ENCODE results near the gene TMEM119. TPM values are rescaled to one million over a fixed set of nuclear protein-coding genes. Genes with fewer than 3 reads are reported as not detected.

The TMEM119 gene
- polyA plus RNA-seq, 1 donor: 14.6 TPM

GRCh38 chr12:108572166-108572790, 25.6 kb downstream of the TMEM119 start:
- Histone ChIP-seq H3K4me1 (ENCODE audit: control insufficient read depth, insufficient read depth, low read length) (no peaks in the 10 kb centered on the region), H3K27me3 (ENCODE audit: control insufficient read depth, insufficient read depth, low read length) (no peaks in the 10 kb centered on the region), H3K27ac (ENCODE audit: low read length) (no peak overlapping the region), H3K9me3 (ENCODE audit: control insufficient read depth, low read depth, low read length) (no peaks in the 10 kb centered on the region), H3K4me3 (ENCODE audit: low read length) (no peak overlapping the region), H3K36me3 (ENCODE audit: control insufficient read depth, insufficient read depth, low read length) (peaks cover 18% of the 10 kb centered on the region)
- WGBS (ENCODE audit: insufficient coverage, low lambda C conversion rate): no CpG with 5 or more reads among the region's 8 CpGs
- DNase-seq: no peak

- no peaks in the 10 kb centered on the region for H3K4me1 ChIP-seq (ENCODE audit: control insufficient read depth, insufficient read depth, low read length)
- WGBS (ENCODE audit: insufficient coverage, low lambda C conversion rate): no CpG with 5 or more reads among the region's 8 CpGs
- H3K9me3 ChIP-seq (ENCODE audit: control insufficient read depth, low read depth, low read length): no peaks in the 10 kb centered on the region
- DNase-seq: no peak
- H3K4me3 ChIP-seq (ENCODE audit: low read length): no peak overlapping the region
- no peaks in the 10 kb centered on the region for H3K27me3 ChIP-seq (ENCODE audit: control insufficient read depth, insufficient read depth, low read length)
- peaks cover 24% of the 10 kb centered on the region for H3K36me3 ChIP-seq (ENCODE audit: control insufficient read depth, insufficient read depth, low read length)
- no peak overlapping the region for H3K27ac ChIP-seq (ENCODE audit: low read length)
Measured at GRCh38 chr12:108571609-108572165, 26.2 kb downstream of the TMEM119 start.

- H3K27ac ChIP-seq (ENCODE audit: low read length): no peak overlapping the region
- no CpG with 5 or more reads among the region's 3 CpGs for WGBS (ENCODE audit: insufficient coverage, low lambda C conversion rate)
- no peak overlapping the region for H3K4me3 ChIP-seq (ENCODE audit: low read length)
- no peaks in the 10 kb centered on the region for H3K27me3 ChIP-seq (ENCODE audit: control insufficient read depth, insufficient read depth, low read length)
- no peaks in the 10 kb centered on the region for H3K4me1 ChIP-seq (ENCODE audit: control insufficient read depth, insufficient read depth, low read length)
- DNase-seq: no peak
- no peaks in the 10 kb centered on the region for H3K9me3 ChIP-seq (ENCODE audit: control insufficient read depth, low read depth, low read length)
- peaks cover 31% of the 10 kb centered on the region for H3K36me3 ChIP-seq (ENCODE audit: control insufficient read depth, insufficient read depth, low read length)
Measured at GRCh38 chr12:108570743-108571608, 26.9 kb downstream of the TMEM119 start.

GRCh38 chr12:108568338-108569154, 29.3 kb downstream of the TMEM119 start:
- DNase-seq: no peak
- no peaks in the 10 kb centered on the region for H3K27me3 ChIP-seq (ENCODE audit: control insufficient read depth, insufficient read depth, low read length)
- H3K9me3 ChIP-seq (ENCODE audit: control insufficient read depth, low read depth, low read length): no peaks in the 10 kb centered on the region
- no peak overlapping the region for H3K4me3 ChIP-seq (ENCODE audit: low read length)
- H3K27ac ChIP-seq (ENCODE audit: low read length): no peak overlapping the region
- no peaks in the 10 kb centered on the region for H3K4me1 ChIP-seq (ENCODE audit: control insufficient read depth, insufficient read depth, low read length)
- WGBS (ENCODE audit: insufficient coverage, low lambda C conversion rate): no CpG with 5 or more reads among the region's 10 CpGs
- peaks cover 48% of the 10 kb centered on the region for H3K36me3 ChIP-seq (ENCODE audit: control insufficient read depth, insufficient read depth, low read length)

GRCh38 chr12:108567406-108568337, 30.2 kb downstream of the TMEM119 start:
- peak overlapping the region; percentile 12 for H3K27ac ChIP-seq (ENCODE audit: low read length)
- no peaks in the 10 kb centered on the region for H3K4me1 ChIP-seq (ENCODE audit: control insufficient read depth, insufficient read depth, low read length)
- DNase-seq: no peak
- H3K9me3 ChIP-seq (ENCODE audit: control insufficient read depth, low read depth, low read length): no peaks in the 10 kb centered on the region
- no CpG with 5 or more reads among the region's 7 CpGs for WGBS (ENCODE audit: insufficient coverage, low lambda C conversion rate)
- peaks cover 48% of the 10 kb centered on the region for H3K36me3 ChIP-seq (ENCODE audit: control insufficient read depth, insufficient read depth, low read length)
- H3K27me3 ChIP-seq (ENCODE audit: control insufficient read depth, insufficient read depth, low read length): no peaks in the 10 kb centered on the region
- no peak overlapping the region for H3K4me3 ChIP-seq (ENCODE audit: low read length)

- no CpG with 5 or more reads among the region's 4 CpGs for WGBS (ENCODE audit: insufficient coverage, low lambda C conversion rate)
- Histone ChIP-seq H3K27ac (ENCODE audit: low read length) (no peak overlapping the region), H3K36me3 (ENCODE audit: control insufficient read depth, insufficient read depth, low read length) (peaks cover 48% of the 10 kb centered on the region), H3K4me3 (ENCODE audit: low read length) (no peak overlapping the region), H3K4me1 (ENCODE audit: control insufficient read depth, insufficient read depth, low read length) (no peaks in the 10 kb centered on the region), H3K9me3 (ENCODE audit: control insufficient read depth, low read depth, low read length) (no peaks in the 10 kb centered on the region), H3K27me3 (ENCODE audit: control insufficient read depth, insufficient read depth, low read length) (no peaks in the 10 kb centered on the region)
- no peak for DNase-seq
Measured at GRCh38 chr12:108566452-108566851, 31.4 kb downstream of the TMEM119 start.

- no peaks in the 10 kb centered on the region for H3K27me3 ChIP-seq (ENCODE audit: control insufficient read depth, insufficient read depth, low read length)
- DNase-seq: no peak
- no peak overlapping the region for H3K4me3 ChIP-seq (ENCODE audit: low read length)
- no CpG with 5 or more reads among the region's 2 CpGs for WGBS (ENCODE audit: insufficient coverage, low lambda C conversion rate)
- H3K27ac ChIP-seq (ENCODE audit: low read length): no peak overlapping the region
- peaks cover 48% of the 10 kb centered on the region for H3K36me3 ChIP-seq (ENCODE audit: control insufficient read depth, insufficient read depth, low read length)
- no peaks in the 10 kb centered on the region for H3K9me3 ChIP-seq (ENCODE audit: control insufficient read depth, low read depth, low read length)
- H3K4me1 ChIP-seq (ENCODE audit: control insufficient read depth, insufficient read depth, low read length): no peaks in the 10 kb centered on the region
Measured at GRCh38 chr12:108565976-108566375, 31.9 kb downstream of the TMEM119 start.

- H3K9me3 ChIP-seq (ENCODE audit: control insufficient read depth, low read depth, low read length): no peaks in the 10 kb centered on the region
- whole genome bisulfite sequencing (ENCODE audit: insufficient coverage, low lambda C conversion rate): no CpG with 5 or more reads among the region's 3 CpGs
- no peak for DNase-seq
- H3K36me3 ChIP-seq (ENCODE audit: control insufficient read depth, insufficient read depth, low read length): peaks cover 48% of the 10 kb centered on the region
- H3K27ac ChIP-seq (ENCODE audit: low read length): no peak overlapping the region
- H3K4me3 ChIP-seq (ENCODE audit: low read length): no peak overlapping the region
- no peaks in the 10 kb centered on the region for H3K27me3 ChIP-seq (ENCODE audit: control insufficient read depth, insufficient read depth, low read length)
- H3K4me1 ChIP-seq (ENCODE audit: control insufficient read depth, insufficient read depth, low read length): no peaks in the 10 kb centered on the region
Measured at GRCh38 chr12:108565146-108565545, 32.7 kb downstream of the TMEM119 start.

- Histone ChIP-seq H3K9me3 (ENCODE audit: control insufficient read depth, low read depth, low read length) (no peaks in the 10 kb centered on the region), H3K36me3 (ENCODE audit: control insufficient read depth, insufficient read depth, low read length) (peaks cover 48% of the 10 kb centered on the region), H3K27me3 (ENCODE audit: control insufficient read depth, insufficient read depth, low read length) (no peaks in the 10 kb centered on the region), H3K4me1 (ENCODE audit: control insufficient read depth, insufficient read depth, low read length) (peaks cover 1% of the 10 kb centered on the region), H3K27ac (ENCODE audit: low read length) (no peak overlapping the region), H3K4me3 (ENCODE audit: low read length) (no peak overlapping the region)
- DNase-seq: no peak
Measured at GRCh38 chr12:108564724-108565123, 33.2 kb downstream of the TMEM119 start.

All from large intestine (tissue), 3 donors.